Fibroblast of gingiva (primary cell): ENCODE data around the gene CAMKMT.

Experiments
- DNase-seq: peaks from one replicate; pipeline ENCODE4 v3.0.0-alpha.2; 2011; ENCODE audit warnings: low read depth

Gene CAMKMT

GRCh38 chr2:44361330-44362206 lies at the start of gene CAMKMT, which contains the start of gene PREPL:
TSS of gene CAMKMT (plus strand) at chr2:44361947.
TSS of gene PREPL (minus strand) at chr2:44361494. CDS start at chr2:44346342, 15,152 bp downstream.
- peak; percentile 98 for DNase-seq

DNA sequence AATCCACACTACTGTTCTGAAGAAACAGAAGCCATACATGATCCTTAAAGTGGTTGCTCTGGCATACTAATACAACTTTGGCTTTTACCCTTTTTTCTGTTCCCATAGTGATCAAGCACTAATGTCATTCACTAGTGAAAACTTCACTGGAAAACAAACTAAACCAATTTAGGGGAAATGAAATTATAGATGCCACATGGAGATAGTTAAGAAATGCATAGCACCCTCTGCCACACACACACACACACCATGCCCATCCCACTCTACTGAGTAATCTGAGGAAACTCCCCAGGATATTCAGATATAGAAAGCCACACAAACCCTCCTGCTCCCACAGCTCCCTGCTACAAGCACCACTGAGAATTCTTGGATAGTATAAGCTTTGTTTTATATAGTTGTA lies 47.4 kb upstream of the CAMKMT start:
- peak; percentile 48 for DNase-seq

- DNase-seq = no peak
These were observed 45.8 kb upstream of the CAMKMT start for GRCh38 chr2:44315945-44316344.

GRCh38 chr2:44320832-44321231 lies 40.9 kb upstream of the CAMKMT start:
- no peak for DNase-seq

- no peak for DNase-seq
These were observed 40.4 kb upstream of the CAMKMT start for GRCh38 chr2:44321360-44321759.

DNA sequence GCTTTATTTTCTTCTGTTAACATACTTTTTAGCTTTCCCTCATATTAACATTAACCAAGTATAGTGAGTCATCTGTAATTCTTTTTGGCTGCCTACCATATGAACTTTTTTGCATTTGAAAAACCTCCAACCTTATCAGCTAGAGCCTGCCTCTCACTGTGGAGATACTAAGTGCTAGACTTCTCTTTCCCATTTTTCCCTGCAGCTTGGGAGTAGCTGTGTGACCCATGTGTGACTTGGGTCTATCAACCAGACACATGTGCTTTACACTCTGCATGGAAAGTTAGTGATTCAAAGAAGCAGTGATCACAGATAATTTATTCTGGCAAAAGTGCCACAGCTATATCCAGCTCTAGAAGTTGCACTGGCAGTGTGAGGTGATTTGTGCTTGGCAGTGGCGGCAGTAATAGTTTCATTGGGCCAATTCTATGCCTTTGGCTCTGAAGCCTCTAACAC lies 36.7 kb upstream of the CAMKMT start:
- peak; percentile 35 for DNase-seq

- DNase-seq = no peak
These were observed 35.9 kb upstream of the CAMKMT start for GRCh38 chr2:44325897-44326296.

- no peak for DNase-seq
These were observed 35.0 kb upstream of the CAMKMT start for GRCh38 chr2:44326548-44327264.

DNA sequence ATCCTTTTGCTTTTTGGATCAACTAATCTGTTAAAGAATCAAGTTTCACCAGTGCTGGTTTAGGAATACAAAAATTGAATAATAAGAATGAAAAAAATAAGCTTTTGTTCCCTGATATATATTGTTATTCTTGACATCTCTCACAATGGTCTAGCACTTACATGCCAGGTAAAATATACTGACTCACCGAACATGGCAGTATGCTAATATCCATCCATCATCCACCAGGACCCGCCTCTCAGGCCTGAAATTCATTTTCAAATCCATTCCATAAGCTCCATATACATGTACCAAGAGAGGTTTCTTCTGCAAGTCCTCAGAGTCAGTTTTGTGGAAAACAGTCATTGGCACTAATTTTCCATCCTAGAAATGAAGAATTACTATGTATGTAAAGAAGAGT lies 33.0 kb upstream of the CAMKMT start:
- DNase-seq = no peak

GRCh38 chr2:44329343-44329742 lies 32.4 kb upstream of the CAMKMT start:
- no peak for DNase-seq

DNA sequence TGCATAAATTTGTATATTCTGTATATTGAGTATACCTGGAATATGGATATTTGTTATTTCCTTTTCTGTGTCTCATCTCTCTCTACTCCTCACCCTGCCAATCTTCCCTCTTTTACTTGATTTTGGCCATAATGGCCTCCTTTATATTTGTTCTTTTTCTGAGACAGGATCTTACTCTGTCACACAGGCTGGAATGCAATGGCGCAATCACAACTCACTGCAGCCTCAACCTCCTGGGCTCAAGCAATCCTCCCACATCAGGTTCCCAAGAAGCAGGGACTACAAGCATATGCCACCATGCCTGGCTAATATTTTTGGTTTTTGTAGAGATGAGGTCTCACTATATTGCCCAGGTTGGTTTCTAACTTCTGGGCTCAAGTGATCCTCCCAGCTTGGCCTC lies 30.9 kb upstream of the CAMKMT start:
- DNase-seq = peak; percentile 51

- DNase-seq = no peak
These were observed 27.8 kb upstream of the CAMKMT start for GRCh38 chr2:44333994-44334393.

DNA sequence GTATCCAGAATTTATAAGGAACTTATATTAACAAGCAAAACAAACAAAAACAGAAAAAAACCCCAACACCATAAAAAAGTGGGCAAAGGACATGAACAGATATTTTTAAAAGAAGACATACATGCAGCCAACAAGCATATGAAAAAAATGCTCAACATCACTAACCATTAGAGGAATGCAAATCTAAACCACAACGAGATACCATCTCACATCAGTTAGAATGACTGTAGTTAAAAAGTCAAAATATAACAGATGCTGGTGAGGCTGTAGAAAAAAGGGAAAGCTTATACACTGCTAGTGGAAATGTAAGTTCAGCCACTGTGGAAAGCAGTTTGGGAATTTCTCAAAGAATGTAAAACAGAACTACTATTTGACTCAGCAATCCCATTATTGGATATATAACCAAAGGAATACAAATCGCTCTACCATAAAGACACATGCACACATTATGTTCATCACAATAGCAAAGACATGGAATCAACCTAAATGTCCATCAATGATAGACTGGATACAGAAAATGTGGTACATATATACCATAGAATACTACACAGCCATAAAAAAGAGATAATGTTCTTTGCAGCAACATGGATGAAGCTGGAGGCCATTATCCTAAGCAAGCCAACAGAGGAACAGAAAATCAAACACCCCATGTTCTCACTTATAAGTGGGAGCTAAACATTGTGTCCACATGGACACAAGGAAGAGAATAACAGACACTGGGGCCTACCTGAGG lies 25.8 kb upstream of the CAMKMT start:
- DNase-seq = no peak

- no peak for DNase-seq
These were observed 18.9 kb upstream of the CAMKMT start for GRCh38 chr2:44342854-44343253.

DNA sequence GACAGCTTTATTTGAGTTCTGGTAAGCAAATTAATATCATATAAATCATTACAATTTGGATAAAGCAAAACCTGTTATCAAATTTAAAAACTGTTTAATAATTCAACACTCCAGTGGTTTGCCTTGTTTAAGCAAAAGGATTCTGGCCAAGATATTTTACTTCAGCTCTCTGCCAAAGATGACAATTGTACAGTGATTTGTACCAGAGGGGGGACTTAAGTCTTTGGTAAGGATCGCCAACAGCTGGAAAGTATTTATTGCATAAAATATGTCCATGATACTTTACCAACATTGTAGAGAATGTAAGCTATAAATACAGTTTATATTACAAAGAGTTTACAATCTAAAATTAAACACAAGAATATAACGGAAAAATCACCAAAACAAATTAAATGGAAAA lies 14.2 kb upstream of the CAMKMT start:
- peak; percentile 64 for DNase-seq

DNA sequence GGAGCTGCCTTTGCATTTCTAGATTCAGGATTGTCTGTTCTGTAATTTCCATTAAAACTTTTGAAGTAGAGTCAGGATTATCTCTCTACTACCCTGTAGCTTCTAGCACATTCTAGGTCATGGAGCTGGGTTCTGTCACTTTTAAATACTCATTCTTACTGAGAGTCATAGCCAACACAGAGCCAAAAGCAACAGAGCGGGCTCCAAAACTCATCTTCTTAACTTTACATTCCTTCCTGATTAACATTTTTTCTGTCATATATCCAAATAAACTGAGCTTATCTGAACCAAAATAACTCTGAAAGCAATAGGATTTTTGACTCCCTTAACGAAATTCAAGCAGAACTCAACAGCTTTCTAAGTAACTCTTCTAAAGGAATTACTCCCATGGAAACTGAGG lies 13.3 kb upstream of the CAMKMT start:
- DNase-seq = peak; percentile 66

DNA sequence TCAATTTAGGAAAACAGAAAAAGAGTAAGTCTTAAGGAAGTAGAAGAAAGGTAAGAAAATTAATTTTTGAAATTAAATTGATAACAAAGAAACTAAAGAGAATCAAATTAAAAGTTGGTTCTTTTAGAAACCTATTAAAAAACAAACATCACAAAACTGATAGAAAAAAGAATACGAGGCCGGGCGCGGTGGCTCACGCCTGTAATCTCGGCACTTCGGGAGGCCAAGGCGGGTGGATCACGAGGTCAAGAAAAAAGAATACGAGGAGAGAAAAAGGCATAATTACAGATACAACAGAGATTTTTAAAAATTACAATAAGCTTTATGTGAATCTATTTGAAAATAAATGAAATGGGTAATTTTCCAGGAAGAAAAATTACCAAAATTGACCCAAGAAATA lies 12.2 kb upstream of the CAMKMT start:
- no peak for DNase-seq

DNA sequence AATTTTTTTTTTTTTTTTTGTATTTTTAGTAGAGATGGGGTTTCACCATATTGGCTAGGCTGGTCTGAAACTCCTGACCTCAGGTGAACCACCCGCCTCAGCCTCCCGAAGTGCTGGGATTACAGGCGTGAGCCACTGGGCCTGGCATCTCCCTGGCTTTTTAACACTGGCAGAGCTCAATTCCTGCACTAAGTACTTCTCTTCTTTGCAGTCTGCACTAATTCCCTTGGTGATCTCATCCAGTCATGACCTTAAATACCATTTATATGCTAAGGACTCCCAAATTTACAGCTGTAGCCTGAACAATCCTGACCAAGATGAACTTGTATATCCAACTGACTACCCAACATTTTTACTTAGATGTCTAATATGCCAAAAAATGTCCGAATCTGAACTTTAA lies 10.7 kb upstream of the CAMKMT start:
- peak; percentile 11 for DNase-seq

- peak; percentile 71 for DNase-seq
These were observed 10.1 kb upstream of the CAMKMT start for GRCh38 chr2:44351676-44352075.

- DNase-seq = no peak
These were observed 9.2 kb upstream of the CAMKMT start for GRCh38 chr2:44352510-44352909.

- DNase-seq = no peak
These were observed 7.0 kb upstream of the CAMKMT start for GRCh38 chr2:44354761-44355160.

DNA sequence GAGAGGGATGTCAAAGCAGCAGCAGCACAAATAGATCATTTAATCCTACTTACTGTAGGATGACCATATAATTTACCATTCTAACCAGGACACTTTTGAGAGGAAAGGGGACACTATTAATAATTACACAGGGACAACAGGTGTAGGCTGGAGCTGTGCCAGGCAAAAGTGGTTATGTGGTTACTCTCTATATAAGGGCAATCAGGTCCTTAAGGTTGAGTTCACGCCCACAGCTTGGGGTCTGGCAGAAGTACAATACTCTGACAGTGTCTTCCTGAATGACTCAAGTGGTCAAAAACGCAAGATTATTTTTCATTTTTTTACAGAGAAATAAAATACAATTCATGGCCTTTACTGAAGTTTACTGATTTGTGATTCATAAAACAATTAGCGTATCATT lies 3.2 kb upstream of the CAMKMT start:
- no peak for DNase-seq
